Stomach (tissue), 4 donors: ENCODE data around the gene SFRP5.

Source experiments
- CTCF ChIP-seq, 7 experiments: fragments of 450-650 bp in 4 of 7; fragments of 200-600 bp in 3 of 7; sonication (generic) in 3 of 7; IDR thresholded peaks; one replicate each; pipeline ENCODE4 v1.5.1; 2016 to 2019; ENCODE audit warnings: antibody characterized with exemption in 7 of 7, control low read depth in 2 of 7, mild to moderate bottlenecking in 1 of 7
- EP300 ChIP-seq: sonication (generic); formaldehyde crosslinking; IDR thresholded peaks from one replicate; pipeline ENCODE4 v1.6.1; 2017; ENCODE audit warnings: antibody characterized with exemption
- POLR2A ChIP-seq, 4 donors: fragments of 450-650 bp; IDR thresholded peaks; one replicate each; pipeline ENCODE4 v1.6.1; 2016; ENCODE audit warnings: antibody characterized with exemption in 4 of 4, control low read depth in 2 of 4, mild to moderate bottlenecking in 1 of 4, moderate library complexity in 1 of 4
- POLR2AphosphoS5 ChIP-seq, 3 donors: sonication (generic); formaldehyde crosslinking; IDR thresholded peaks; one replicate each; pipeline ENCODE4 v1.6.1; 2016; ENCODE audit warnings: antibody characterized with exemption in 3 of 3

- TF ChIP-seq CTCF (IDR thresholded peaks at IDR 0.05) = no peak
- no peak for TF ChIP-seq POLR2A (IDR thresholded peaks at IDR 0.05)
- no peak for TF ChIP-seq EP300
- no peak for TF ChIP-seq POLR2AphosphoS5 (IDR thresholded peaks at IDR 0.05)
These were observed 34.1 kb upstream of the SFRP5 start for GRCh38 chr10:97805949-97806348.
